Cardiac fibroblast (primary cell): ENCODE data around the gene C5orf34.
"Not testable (repeated sequence)": the region's sequence is repeated elsewhere in the genome, so short reads cannot be mapped to it uniquely, and the experiment has no call there.

ENCODE experiments used
- DNase-seq, 2 donors: peaks; one replicate each; pipeline versions ENCODE4 v3.0.0 to v3.0.0-alpha.2; 2010; ENCODE audit warnings: low read depth in 2 of 2
- H3K4me3 ChIP-seq, 2 donors: replicated peaks in 1 of 2; 1 replicate in 1 of 2; 2 replicates in 1 of 2; pipeline ENCODE4 v1.5.1; 2011; ENCODE audit warnings: low read depth in 2 of 2, low read length in 2 of 2, mild to moderate bottlenecking in 2 of 2, moderate library complexity in 1 of 2
- CTCF ChIP-seq: IDR thresholded peaks from one replicate; pipeline ENCODE4 v1.5.1; 2011; ENCODE audit warnings: low read depth, mild to moderate bottlenecking, low read length, inconsistent platforms

Gene C5orf34

GRCh38 chr5:43555895-43556606 lies 41.1 kb upstream of the C5orf34 start:
- peak overlapping the region; percentile 81 to 91 for H3K4me3 ChIP-seq
- DNase-seq, result peak; percentile 41 to 43
- TF ChIP-seq CTCF, result no peak

GRCh38 chr5:43554497-43554896 lies 39.5 kb upstream of the C5orf34 start:
- no peak for TF ChIP-seq CTCF
- H3K4me3 ChIP-seq, result no peak overlapping the region

GRCh38 chr5:43553381-43553780 lies 38.4 kb upstream of the C5orf34 start:
- TF ChIP-seq CTCF, result no peak
- H3K4me3 ChIP-seq, result no peak overlapping the region
- peak; percentile 10 to 53 for DNase-seq

More at GRCh38 chr5:43554497-43554896, 39.5 kb upstream of the C5orf34 start:
- no peak for DNase-seq

GRCh38 chr5:43551731-43552130 lies 36.8 kb upstream of the C5orf34 start:
- no peak for DNase-seq
- no peak for TF ChIP-seq CTCF
- no peak overlapping the region for H3K4me3 ChIP-seq

- not testable (repeated sequence) for DNase-seq, H3K4me3 ChIP-seq
Observed at GRCh38 chr5:43549272-43549671, 34.3 kb upstream of the C5orf34 start.

- no peak for TF ChIP-seq CTCF
- DNase-seq, result no peak
- no peak overlapping the region for H3K4me3 ChIP-seq
Observed at GRCh38 chr5:43548358-43548757, 33.4 kb upstream of the C5orf34 start.

GRCh38 chr5:43547532-43547931 lies 32.6 kb upstream of the C5orf34 start:
- DNase-seq, result no peak
- H3K4me3 ChIP-seq, result no peak overlapping the region
- no peak for TF ChIP-seq CTCF
